Hematopoietic multipotent progenitor cell (in vitro differentiated cells): ENCODE data around the gene FLT1. TPM values are rescaled to one million over a fixed set of nuclear protein-coding genes. Genes with fewer than 3 reads are reported as not detected.

Experiments used
- DNase-seq, 3 donors: peaks; one replicate each; pipeline ENCODE4 v3.0.0-alpha.2; 2011 to 2015; ENCODE audit warnings: low read depth in 2 of 3, low spot score in 2 of 3
- total RNA-seq: library from RNA; depleted of rRNA; stranded (reverse); fragments of >200 nt; gene quantifications from one replicate; pipeline ENCODE4 v1.2.3, GENCODE V29; 2012

FLT1 gene
- total RNA-seq, 1 donor = 0.54 TPM

DNA sequence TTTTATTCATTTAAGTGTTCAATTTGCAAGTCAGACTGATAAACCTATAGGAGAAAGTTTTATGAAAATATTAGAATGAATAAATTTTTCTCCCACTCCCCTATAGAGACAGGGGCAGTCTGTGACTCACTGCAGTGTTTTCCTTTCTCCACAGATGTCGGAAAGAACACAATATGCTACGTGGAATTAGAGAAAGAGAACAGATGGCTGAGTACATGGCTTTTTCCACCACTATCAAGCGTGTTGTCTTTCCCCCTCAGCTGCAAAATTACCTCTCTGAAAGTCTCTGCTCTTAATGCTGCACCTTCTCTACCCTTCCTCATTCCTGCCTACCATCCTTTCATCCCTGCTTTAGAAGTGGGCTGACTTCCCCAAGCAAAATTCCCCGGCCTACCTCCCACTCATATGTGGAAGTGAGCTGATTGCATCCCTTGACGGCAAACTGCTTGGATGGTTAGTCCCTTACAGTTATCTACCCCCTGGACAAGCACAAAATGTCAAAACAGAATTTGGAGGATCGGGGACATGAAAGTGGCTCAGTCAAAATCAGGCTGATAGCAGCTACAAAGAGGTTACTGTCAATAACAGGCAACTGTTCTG, 30.0 kb downstream of the FLT1 start:
- DNase-seq = no peak

DNA sequence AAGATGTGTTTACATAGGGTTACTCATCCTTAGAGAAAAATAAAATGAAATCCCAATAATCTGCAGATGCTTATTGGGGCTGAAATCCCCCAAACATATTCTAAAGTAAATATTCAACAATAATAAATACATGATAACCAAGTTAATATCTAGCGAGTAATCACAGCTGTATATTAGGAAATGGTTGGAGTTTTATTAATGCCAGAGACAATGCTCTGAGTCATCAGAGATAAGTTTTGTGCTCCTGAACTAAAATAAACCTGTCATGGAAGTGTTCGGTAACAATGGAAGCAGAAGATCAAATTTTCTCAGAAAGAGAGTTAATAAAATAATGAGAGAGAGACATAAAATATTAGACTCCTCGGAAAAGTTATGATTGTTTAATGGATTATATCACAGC, 31.4 kb downstream of the FLT1 start:
- no peak for DNase-seq

DNA sequence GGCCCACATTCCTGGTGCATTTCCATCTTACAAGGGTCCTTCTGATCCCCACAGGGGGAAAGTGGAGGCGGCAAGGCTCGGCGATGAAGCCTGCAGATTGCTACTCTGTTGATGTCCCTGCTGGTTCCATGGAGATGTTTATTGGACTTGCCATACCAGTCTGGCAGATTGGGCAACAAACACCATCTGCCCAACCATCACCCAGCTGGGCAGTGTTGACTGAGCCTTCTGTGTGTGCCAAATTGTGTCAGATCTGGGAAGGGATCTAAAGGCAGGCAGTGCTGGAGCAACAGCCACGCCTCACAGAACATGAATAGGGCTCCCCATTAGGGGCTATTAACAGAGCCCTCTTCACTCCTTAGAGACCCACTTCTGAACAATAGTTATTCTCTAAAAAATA, 35.0 kb downstream of the FLT1 start:
- no peak for DNase-seq

DNA sequence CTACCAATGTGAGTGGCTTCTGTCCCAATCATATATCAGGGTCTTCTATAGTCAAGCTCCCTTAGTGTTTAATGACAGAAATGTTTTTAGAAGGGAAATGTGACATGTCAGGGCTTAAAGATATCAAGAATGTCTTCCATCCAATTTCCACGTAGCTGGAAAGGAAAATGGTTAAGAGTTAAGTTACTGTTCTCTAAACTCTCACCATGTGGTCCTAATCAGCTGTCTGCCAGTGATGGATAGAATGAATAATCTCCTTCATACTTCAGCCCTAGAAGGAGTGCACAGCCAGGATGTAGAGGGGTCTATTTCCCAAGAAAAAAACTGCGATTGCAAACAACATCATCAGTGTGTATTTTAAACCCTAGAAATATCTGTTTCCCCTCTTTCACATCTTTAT, 36.3 kb downstream of the FLT1 start:
- no peak for DNase-seq

DNA sequence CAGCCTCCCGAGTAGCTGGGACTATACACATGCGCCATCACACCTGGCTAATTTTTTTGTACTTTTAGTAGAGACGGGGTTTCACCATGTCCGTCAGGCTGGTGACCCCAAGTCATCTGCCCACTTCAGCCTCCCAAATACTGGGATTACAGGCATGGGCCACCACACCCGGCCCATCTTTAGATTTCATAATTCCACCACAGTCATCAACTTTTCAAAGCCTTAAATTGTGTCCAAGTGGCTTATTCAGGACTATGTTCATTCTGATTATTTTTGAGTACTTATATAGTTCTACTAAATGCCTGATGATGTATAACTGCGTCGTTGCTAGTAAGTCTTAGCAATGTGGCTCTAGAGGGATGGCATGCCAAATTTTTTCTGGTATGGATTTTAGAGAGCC, 36.9 kb downstream of the FLT1 start:
- no peak for DNase-seq

DNA sequence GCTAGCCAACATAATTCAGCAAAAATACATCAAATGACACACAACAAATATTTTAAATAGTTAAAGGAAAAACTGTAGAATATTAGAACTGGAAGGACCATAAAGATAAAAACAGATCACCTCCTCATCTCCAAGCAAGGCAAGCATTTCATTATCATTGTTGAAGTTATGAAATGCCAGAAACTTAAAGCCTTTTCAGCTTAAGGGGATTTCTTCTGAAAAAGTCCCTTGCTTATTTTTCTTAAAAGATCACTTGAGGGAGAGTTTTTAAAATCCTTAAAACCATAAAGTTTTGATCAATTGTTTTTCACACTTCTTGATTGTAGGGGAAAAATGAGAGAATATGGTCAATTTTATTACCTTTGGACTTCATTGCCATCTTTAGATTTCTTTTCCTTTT, 37.4 kb downstream of the FLT1 start:
- DNase-seq = no peak

DNA sequence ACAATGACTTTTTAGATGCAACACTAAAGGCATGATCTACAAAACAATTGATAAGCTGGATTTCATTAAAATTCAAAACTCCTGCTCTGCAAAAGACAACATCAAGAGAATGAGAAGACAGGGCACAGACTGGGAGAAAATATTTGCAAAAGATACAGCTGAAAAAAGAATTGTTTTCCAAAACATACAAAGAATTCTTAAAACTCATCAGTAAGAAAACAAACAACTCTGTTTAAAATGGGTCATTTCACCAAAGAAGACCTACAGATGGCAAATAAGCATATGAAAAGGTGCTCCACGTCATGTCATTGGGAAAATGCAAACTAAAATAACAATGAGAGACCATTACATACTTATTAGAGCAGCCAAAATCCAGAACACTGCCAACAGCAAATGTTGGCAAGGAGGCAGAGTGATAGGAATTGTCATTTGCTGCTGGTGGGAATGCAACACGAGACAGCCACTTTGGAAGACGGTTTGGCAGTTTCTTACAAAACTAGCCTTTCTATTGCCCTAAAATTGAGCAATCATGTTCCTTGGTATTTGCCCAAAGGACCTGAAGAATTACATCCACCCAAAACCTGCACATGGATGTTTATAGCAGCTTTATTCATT, 39.2 kb downstream of the FLT1 start:
- DNase-seq = no peak

DNA sequence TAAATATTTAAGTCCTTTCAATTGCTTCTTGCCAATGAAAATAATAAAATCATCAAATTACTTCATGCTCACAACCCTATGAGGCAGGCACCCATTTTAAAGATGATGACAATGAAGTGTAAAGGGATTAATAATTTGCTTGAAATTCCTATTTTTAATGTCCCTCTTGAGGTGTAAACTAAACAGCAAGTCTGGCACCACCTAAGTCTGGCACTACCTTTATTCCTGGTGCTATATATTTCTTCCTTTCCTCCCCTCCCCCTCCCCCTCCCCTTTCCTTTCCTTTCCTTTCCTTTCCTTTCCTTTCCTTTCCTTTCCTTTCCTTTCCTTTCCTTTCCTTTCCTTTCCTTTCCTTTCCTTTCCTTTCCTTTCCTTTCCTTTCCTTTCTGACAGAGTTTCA, 42.2 kb downstream of the FLT1 start:
- no peak for DNase-seq

DNA sequence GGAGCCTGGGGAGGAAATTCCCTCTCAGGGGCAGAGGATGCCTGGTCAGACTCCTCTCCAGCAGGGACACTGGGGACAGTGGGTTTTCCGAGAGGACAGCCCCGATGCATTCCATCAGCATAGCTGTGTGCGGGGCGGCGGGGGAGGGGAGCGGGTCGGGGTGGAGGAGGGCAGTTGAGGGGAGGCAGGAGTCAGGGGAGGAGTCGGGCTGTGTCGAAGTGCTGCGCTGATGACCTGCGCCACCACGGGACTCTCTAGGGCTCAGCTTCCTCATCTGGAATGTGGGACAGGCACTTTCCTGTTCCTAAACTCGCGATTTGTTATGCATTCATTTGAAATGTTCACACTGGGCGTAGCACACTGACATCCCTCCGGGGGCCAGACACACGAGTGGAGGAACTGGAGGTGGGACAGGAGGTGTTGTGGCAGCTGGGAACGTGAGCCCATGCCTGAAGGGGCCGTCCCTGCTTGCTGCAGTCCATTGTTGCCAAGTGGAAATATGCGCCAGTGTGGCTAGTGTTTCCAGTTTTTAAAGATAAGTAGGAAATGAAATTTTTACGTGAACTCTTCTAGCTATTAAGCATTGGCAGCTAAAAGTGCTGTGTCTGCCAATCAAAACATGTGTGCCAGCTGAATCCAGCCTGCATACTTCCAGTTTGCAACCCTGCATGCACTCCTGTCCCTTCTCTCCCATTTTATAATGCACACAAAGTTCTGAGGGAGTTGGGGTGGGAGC, 43.3 kb downstream of the FLT1 start:
- DNase-seq = no peak

DNA sequence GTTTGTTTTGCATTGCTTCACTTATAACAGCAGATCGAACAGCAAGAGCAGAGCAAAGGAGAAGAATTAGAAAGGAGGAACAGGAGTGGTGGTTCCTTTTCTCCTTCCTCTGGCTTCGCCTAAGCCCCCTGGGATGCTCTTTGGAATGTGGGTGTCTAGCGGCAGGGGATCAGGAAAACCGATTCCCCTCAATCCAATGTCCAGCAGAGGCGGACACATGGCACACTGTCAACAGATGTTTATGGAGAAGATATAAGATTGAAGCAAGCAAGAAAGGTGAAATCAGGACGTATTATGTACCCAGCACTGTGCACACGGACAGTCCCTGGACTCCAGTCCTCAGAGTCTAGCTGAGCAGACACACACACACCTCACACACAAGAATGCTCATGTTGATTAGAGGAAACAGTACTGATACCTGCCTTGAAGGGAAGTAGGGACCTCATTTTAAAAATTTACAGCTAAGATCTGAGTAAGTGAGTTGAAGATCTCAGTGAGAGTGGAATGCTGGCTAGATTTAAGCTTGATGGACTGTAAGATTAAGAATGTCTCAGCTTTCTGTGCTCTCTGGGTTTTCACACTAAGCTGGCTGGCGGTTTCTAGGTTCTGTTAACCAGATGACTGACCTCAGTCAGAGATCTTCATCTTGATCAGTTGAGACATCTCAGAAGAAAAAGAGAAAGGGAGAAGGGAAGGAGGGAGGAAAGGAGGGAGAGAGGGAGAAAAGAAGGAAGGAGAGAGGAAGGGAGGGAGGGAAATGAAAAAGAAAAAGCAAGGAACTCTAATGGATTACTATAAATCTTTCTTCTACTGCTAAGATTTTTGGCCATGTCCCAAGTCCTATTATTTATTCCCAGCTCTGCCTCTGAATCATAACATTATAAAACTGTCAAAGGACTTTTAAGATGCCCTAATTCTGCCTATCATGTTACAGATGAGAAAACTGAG, 44.8 kb downstream of the FLT1 start:
- DNase-seq = no peak

DNA sequence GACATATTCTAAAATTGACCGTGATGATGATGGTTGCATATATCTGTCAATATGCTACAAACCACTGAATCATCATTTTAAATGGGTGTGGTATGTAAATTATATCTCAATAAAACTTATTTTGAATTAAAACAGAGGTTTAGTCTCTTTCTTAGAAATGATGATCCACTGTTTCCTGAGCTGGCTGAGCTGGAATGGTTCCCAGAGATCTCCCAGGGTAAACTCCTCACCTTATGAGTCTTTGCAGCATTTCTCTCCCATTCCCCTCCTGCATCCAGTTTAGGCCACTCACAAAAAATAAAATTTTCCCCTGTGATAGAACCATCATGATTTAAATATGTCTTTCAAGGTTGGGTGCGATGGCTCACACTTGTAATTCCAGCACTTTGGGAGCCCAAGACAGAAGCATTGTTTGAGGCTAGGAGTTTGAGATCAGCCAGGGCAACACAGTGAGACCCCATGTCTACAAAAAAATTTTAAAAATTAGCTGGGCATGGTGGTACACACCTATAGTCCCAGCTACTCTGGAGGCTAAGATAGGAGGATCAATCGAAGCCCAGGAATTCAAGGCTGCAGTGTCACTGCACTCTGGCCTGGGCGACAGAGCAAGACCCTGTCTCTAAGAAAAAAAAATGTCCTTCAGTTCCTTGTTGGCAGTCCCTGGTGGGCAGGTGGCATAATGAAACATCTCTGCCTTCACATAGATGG, 46.1 kb downstream of the FLT1 start:
- no peak for DNase-seq

DNA sequence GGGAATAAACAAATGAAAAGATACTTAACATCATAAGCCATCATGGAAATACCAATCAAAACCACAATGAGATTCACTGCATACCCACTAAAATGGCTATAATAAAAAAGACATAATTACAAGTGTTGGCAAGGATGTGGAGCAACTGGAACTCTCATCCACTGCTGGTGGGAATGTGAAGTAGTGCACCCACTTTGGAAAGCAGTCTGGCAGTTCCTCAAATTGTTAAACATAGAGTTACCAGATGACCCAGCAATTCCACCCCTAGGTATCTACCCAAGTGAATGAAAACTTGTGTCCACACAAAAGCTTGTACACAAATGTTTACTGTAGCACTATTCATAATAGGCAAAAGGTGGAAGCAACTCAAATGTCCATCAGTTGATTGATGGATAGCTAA, 46.9 kb downstream of the FLT1 start:
- no peak for DNase-seq

DNA sequence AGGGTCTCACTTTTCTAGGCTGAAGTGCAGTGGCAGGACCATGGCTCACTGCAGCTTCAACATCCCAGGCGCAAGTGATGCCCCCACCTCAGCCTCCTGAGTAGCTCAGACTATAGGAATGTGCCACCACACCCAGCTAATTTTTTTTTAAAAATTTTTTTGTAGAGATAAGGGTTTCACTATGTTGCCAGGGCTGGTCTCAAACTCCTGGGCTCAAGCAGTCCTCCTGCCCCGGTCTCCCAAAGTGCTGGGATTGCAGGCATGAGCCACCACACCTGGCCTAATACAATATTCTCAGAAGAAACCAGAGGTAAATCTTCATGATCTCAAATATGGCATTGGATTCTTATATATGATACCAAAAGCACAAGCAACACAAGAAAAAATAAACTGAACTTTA, 47.7 kb downstream of the FLT1 start:
- DNase-seq = no peak

DNA sequence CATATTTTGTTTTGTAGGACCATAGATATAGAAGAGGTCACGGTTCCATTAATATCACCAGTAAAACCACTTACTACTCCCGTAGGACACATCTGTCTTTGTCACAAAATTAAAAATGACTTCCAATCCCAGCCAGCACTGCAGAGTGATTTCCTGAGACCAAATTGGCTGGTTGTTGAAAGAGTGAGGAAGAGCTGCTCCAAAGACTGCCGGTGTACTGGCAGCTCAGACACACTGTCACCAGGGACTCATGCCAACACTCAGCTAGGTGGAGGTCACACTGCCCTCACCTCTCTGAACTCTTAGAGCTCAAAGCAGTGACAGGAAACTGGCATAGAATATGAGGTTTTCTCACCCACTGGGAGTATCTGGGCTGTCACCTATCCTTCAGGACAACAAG, 52.1 kb downstream of the FLT1 start:
- DNase-seq = no peak

DNA sequence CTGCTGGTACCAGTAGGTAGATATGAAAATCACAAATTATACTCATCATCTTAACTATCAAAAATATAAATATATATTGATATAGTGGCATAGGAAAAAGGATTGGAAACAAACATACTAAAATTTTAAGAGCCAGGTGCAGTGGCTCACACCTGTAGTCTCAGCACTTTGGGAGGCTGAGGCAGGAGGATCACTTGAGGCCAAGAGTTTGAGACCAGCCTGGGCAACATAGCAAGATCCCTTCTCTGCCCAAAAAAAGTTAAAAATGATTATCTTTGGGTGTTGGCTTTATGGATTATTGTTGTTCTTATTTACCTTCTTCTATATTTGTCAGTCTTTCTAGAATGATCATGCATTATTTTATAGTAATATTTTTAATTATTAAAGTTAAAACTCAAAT, 53.4 kb downstream of the FLT1 start:
- DNase-seq = no peak

DNA sequence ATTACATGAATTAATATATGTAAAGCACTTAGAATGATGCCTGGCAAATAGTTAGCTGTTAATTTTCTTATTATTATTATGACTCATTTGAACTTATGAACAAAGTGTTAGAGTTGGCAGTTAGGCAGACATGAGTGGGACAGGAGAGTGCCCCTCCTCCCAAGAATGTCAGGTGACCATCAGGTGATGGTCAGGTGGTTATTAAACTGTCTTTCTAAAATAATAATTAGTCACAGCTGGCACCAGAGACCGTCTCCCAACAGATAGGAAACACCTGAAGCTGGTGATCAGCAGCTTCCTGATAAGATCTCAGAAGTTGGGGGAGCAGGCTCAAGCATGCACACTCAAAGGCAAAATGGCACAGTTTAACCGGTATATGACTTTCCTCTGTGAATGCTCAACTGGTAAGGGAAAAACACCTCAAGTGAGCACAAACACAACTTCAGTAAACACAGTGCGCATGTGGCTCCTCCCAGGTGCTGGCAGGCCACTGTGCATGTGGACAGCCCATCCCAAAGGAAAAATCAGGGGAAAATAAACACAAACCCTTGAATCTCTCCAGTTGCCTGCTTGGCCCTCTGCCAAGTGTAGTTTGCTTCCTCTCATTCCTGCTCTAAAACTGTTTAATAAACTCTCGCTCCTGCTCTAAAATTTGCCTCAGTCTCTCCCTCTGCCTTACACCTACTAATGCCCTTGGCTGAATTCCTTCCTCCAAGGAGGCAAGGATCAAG, 54.0 kb downstream of the FLT1 start:
- peak in 1 of 3 donors; percentile 11 for DNase-seq

DNA sequence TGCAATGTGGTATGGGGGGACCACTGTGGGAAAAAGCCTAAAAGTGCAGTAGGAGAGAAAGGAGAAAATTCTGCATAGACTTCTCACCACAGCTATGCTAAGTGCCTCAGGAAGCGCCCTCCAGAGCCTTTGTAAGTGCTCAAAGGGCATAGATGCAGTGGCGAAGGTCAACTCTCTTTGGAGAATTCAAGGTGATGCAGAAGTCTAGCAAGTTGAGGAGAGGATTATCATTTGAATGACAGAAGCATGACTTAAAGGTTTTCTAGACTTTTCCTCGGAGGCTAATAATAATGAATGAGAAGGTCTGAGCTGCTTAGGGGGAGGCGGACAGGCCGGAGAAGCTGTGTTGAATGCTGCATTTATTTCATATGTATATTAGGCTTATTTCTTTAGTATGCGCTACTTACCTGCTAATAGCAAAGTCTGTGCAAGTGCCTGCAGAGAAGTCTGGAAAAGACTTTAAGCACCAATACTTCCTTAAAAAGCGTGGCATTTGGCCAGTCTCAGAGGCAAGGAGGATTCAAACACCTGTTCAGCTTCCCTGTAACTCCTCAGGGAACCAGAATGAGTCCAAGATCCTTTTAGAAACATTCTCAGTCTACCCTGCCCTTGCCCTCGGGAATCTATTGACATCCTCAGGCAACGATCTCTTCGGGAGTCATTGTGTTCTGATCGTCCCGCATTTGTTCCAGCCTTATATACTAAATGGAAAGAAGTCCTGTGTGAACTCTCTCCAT, 56.2 kb downstream of the FLT1 start:
- DNase-seq = no peak

DNA sequence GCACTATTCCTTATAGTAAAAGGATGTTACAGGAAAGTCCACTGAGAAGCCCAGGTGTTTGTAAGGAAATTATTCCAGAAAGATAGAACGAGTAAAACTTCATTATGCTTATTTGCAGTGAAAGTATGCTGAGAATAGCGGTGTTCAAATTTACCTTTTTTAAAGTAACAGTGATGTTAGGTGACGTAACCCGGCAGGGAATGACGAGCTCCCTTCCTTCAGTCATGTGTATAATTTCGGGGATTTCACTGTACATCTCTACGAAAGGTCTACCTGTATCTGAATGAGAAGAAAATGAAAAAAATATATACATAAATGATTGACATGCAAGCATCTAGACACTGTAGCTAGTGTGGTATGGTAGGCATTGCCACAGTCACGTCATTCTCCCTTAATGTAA, 56.9 kb downstream of the FLT1 start:
- no peak for DNase-seq

DNA sequence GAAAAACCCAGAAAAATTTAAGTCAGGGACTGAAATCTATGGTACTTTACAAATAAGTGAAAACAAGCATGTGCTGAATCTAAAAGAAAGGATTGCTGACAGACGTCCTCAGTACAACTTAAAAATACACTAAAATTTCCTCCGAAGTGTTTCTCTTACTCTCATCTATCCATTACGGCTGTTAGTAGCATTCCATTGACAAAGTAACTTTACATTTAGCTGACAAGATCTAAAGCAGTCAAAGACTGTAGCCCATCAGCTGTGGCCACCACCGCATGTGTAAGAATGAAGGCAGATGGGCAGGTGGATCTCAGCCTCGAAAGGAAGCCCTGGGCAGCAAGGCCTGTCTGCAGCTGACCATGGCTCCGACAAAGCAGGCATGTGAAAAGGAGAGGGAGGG, 59.0 kb downstream of the FLT1 start:
- no peak for DNase-seq
